Stimulated activated CD4-positive, alpha-beta T cell treated with anti-CD3 and anti-CD28 coated beads, Interleukin-4, amount 100 ng/mL, for 48 hours (primary cell): ENCODE results near the gene OSBPL6.
A peak's percentile ranks its signal among the peaks of the same experiment; 100 is the strongest.
"Not testable (repeated sequence)": the region's sequence is repeated elsewhere in the genome, so short reads cannot be mapped to it uniquely, and the experiment has no call there.

Experiments used
- DNase-seq, 2 donors: peaks; one replicate each; pipeline ENCODE4 v3.0.0-alpha.2; 2020; ENCODE audit warnings: low read depth in 2 of 2

Gene OSBPL6

DNA sequence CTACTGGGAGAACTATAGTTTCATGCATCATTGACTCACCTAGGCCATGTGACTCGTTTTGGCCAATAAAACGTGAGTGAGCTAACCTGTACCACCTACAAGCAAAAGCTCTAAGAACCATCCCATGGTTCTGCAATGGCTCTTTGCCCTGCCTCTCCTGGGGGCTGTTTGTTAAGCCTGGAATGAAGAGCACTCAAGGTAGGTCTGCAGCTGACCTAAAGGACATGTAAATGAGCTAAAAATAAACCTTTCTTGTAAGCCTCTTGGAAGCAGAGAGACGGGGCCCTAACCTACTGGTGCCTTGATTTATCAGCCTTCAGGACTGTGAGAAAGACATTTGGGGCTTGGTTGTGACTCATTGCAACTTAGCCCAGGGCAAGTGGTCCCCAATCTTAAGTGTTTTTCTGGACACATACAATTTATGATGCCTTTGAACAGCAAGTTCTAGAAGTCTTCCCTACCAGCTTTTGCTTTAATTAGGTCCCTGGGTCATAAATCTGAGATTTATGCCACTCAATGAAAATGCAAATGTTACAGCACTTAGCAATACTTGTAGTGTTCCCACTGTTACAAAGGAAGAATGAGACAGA lies 107.4 kb downstream of the OSBPL6 start:
- DNase-seq: no peak

DNA sequence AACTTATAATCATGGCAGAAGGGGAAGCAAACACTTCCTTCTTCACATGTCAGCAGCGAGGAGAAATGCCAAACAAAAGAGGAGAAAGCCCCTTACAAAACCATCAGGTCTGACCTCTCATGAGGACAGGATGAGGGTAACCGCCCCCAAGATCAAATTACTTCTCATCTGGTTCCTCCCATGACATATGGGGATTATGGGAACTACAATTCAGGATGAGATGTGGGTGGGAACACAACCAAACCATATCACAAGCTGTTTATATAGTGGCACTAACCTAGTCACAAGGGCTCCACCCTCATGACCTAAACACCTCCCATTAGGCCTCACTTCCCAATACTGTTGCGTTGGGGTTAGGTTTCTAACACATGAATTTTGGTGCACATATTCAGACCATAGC lies 110.0 kb downstream of the OSBPL6 start:
- no peak for DNase-seq

DNA sequence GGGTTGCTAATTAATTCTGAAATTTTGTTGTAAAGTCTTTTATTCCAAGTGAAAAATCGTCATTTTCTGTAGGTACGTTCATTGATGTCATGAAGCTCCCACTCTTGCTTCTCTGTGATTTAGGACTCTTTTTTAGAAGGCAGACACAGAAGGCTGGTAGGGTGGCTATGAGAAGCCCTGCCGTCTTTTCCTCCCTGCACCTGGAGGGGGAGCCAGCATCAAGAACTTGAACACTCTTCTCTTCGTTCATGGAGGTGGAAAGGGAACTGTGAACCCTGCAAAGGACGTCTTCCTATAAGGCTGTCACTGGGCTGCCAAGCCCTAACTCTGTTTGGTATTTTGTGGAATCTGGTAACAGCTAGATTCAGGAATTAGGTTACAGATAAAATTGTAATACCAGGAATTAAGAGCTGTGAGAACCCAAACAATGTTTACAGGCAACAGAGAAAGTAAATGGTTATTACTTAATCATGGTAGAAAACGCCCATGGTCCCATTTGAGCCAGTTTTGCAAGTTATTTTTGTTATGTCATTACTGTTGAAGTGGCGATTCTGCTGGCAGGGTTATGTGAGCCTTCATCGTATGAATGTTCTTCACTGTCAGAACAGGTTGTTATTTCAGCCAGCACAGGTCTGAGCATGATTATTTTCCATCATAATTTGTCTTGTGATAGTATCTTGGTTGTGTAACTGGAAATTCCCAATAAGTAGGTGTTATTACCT lies 112.2 kb downstream of the OSBPL6 start:
- DNase-seq: peak; percentile 9 to 11

DNA sequence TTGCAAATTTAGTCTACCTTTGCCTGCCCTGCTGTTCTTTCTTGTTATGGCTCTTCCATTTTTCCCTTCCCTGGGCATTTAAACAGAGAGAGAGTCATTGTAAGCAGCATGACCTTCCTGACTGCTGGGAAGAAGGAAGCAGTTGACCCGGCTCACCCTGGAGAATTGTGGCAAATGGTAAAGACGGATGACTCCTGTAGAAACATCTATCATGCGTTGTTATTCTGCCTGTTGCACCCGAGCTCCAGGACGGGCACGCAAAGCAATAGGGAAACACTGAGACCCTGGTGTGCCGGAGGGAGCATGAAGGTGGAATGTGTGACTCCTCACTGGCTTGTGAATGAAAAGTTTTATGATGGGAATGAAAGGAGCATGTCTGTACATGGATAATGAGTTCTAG lies 113.3 kb downstream of the OSBPL6 start:
- DNase-seq: no peak

DNA sequence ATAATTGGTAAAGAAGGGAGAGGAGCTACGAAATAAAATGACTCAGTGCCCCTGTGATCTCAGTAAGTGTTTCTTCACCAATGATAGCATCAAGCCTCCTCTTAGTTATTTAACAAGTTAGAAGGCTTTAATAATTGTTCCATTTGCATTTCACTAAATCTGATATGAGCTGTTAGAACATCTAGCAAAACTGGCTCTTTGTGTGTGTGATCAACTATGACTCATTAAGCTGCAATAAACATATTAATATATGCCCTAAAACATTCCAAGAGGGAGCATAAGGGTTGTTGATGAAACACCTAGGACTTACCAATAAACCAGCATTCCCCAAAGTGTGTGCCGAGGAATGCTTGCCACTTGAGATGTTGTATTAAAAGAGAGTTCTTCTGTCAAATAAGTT lies 115.2 kb downstream of the OSBPL6 start:
- no peak for DNase-seq

DNA sequence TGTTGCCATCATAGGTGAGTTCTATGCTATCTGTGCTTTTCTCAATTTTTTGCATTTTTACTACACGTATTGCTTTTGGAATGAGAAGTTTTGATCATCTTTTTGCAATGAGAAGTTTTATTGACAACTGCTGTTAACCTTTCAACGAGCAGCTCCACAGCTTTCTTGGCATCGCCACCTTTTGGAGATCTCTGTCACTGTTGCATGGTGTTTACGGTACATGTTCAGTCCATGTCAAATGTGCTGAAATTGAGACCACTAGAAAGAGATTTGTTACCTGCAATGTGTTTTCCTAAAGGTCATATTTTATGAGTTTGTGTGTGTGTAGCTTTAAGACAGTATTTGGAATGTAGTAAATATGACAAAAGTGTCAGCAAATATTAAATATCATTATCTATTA lies 120.8 kb downstream of the OSBPL6 start:
- no peak for DNase-seq

DNA sequence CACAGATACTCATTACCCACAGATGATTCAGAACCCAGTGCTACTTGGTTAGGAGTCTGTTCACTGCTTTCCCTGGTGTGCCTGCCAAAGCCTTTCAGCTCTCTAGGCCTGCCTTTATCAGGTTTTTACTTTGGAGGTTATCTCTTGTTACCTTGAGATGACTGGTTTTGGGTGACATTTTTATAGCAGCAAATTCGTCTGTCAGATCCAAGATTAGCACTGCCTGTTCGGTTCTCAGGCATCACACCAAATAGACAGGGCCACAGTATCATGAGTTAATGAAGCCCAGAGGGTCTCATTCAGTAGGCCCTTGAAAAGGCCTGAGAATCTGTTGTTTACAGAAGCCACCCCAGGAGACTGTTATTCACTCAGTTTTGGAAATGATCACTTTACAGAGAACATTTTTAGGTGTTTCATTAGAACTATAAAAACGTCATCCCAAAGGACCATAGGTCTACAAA lies 121.2 kb downstream of the OSBPL6 start:
- no peak for DNase-seq

DNA sequence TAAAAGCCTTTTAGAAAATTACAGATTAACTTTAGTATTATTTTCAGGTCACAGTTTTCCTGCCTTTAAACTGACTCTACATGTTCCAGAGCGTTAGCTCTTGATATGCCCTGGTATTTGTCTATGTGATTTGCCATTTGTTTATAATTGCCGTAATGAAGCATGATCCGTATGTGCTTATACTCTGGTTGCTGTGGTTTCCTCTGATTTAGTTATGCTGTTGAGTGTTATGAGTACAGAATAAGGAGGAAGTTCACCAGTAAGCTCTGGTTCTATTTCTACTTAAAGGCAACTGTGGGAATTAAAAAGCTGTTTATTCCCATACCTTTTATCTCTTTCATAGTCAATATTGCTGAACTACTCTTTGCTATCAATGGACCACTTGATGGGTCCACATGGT lies 123.5 kb downstream of the OSBPL6 start:
- DNase-seq: no peak

DNA sequence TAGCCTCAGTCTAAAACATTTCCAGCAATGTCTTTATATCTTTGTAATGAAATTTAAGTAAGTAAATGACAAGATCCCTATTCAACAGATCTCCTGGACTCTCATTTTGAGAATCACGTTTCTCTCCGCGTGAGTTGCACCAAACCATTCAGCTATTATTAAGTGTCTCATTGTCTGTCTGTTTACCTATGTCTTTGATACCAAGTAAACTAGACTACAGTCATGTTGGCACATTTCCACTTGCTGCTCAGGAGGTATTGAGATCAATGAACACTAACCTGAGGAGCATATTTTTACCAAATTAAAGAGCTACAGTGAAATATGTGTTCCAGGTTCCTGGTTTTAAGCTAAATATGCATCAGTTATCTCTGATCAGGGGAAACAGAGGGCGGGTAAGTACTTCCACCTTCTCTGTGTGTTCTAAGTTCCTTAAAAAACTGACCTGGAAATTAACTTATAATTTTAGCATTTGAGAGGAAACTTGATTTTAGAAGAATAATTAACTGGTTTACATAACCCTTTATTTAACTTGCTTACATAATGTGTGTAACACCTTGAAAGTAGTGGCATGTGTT lies 125.8 kb downstream of the OSBPL6 start:
- DNase-seq: no peak

DNA sequence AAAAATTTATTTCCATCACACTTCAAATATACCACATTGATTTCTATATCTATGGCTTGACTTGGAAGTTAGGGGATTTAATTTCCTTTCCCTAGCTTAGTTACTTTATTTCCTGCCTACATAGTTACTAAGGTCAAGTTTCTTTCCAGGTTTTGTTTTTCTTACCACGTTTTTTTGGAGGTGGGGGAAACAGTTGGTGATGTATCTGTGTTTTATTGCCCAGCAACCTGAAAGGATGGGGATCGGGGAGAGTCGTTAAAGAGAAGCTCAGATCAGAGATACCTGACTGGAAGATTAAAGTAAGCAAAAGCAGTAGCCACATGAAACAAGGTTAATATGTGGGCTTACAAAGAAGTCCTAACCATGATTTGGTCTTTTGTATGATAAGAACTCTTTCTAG lies 127.8 kb downstream of the OSBPL6 start:
- DNase-seq: no peak

DNA sequence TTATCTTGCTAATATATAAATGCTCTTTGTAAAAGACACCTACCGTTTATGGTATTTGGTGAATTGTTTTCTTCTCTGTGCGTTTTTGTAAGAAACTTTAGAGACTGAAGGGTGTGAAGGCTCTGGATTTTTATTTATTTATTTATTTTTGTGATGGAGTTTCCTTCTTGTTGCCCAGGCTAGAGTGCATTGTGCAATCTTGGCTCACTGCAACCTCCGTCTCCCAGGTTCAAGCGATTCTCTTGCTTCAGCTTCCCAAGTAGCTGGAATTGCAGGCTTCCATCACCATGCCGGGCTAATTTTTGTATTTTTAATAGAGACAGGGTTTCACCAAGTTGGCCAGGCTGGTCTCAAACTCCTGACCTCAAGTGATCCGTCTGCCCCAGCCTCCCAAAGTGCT lies 129.0 kb downstream of the OSBPL6 start:
- DNase-seq: not testable (repeated sequence)

DNA sequence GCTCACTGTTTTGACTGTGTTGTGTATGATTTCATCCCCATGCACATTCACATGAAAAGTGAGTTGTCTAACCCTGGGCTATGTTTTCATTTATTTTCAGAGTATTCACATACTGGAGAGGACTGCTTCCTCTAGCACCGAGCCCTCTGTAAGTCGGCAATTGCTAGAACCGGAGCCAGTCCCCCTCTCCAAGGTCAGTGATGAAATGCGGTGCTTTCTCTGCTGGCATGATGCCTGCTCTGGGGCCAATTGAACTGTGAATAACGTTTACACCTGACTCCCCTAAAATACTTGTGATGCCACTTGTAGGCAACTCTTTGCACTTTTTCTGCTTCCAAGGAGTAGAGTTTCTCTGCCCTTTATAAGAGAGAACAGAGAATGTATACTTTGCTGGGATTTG lies 129.8 kb downstream of the OSBPL6 start:
- DNase-seq: no peak

DNA sequence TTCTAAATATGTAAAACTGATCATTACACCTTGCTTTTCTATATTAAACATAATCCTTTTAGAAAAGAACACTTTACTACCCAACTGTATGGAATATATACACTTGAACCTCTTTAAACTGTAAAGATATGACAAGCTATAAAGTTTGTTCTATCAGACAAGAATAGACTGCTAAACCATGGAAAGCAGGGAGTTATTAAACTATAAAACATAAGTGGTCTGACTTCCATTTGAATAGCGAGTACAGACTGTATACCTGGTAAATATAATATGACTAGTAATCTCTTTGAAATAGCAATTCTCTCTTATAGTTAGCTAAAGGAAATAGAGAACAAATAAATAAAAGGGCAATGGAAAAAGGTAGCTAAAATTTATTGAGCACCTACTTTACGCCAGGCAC lies 131.0 kb downstream of the OSBPL6 start:
- no peak for DNase-seq

DNA sequence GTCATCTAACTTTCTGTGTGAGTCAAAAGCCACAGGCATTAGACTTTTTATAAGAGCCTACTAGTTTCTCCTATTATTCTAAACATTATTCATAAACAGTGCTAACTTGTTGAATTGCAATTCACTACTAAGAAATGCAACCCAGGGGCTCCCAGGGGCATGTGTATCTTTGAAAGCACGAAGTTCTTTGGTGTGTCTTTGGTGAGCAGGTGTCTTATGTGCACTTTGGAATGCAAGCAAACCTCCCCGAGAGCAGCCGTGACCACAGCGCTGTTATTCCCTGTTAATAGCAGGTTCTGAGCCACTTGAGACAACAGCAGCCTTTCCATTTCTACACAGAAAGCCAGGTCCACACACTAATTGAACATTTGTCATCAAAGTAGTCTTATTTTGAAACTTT lies 133.2 kb downstream of the OSBPL6 start:
- no peak for DNase-seq

DNA sequence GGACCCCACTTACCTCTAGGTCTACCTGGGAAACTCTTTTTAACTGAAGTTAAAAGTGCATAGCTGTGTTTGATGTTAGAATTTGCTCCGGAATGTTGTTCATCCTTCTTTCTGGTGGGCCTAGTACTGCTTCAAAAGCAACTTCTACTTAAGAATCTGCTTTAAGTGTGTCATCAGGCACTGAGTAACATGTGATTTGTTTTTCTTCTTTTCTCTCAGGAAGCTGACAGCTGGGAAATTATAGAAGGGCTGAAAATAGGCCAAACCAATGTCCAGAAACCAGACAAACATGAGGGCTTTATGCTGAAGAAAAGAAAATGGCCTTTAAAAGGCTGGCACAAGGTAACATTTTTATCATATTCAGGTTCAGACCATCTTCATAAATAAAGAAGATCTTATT lies 133.7 kb downstream of the OSBPL6 start:
- no peak for DNase-seq

DNA sequence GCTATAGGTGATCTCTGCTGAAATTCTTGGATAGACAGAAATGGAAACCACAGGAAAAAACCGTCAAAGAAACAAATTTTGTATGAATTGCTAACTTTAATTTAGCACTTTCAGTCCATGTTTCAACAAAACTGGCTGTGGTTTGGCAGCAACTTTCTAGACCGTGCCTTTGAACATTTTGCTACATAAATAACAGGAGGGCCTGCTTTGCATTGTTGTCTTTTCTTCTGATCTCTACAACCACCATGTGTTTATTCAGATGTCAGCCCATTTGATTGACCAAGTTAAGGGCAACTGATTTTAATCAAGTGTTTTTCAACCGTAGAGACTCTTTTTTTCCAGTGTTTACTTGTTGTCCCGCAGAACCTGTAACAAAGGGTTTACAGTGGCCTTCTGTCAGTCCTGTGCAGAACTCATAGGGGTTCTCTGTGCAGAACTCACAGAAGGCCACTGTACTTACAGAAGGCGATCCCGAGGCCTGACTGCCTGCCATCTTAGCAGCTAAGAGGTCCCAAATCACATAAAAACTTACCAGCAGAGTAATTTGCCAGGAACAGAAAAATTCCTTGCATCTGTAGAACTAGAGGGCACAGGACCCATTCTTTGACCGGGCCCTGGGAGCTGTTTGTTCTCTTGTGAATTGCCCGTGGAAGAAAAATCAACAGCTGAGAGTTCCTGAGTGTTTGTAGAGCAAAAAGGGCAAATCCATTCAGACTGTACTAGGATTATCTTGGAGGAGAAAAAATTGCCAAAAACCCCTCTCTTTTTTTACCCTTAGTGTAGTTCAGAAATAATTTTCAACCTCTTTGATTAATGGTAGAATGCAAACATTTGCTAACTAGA lies 136.1 kb downstream of the OSBPL6 start:
- DNase-seq: no peak

DNA sequence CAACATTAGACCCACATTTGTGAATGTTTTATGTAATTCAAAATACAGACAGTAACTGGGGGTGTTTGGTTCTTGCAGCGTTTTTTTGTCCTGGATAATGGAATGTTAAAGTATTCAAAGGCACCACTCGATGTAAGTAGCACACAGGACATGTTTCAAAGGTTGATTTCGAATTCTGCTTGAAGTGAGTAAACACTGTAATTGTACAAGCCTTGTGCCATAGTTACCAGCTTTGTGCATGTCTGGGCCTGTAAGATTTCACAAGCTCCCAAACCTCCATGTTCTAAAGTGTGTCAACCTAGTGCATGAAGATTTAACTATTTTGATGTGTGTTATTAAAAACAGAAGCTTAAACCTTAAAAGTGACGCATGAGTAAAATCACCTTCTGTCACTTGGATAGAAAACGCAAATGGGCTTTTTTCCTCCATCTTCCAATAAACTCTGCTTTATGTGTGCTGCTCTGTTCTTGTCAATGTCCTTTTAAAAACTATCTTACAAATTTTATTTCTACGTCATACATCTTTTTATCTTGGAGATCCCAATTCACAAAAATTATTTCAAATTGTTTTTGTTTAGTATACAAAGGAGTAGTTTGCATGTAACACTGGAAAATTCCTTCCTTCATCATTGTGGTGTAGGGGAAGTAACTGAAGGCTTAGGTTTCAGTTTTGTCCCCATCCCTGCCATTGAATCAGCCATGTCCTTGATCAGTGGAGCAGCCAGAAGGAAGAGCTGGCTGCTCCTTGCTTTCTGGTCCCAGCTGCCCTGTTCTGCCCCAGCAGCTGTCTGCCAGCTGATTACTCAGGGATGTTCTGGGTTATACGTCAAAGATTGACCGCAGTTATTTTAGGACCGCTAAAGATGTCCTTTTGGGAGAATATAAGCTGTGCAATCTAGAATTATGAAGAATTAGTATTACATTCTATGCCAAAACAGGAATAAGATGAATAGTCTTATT lies 137.4 kb downstream of the OSBPL6 start:
- no peak for DNase-seq

DNA sequence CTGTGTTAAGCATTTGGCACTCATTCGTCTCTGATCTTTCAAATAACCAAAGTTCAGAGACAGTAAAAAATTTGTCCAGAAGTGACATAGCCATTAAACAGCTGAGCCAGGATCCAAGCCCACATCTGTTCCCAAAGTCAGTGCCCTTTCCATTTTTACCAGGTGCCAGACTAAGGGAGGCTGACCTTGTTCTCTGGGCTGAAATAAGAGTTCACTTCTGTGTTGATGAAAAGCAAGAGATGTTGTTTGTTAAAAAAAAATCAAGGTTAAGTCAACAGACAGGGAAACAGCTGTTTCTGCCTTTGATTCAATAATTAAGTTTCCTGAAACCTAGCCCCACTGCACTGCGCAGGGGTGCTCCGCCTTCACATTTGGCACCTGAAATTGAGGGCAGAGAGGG lies 139.5 kb downstream of the OSBPL6 start:
- no peak for DNase-seq

DNA sequence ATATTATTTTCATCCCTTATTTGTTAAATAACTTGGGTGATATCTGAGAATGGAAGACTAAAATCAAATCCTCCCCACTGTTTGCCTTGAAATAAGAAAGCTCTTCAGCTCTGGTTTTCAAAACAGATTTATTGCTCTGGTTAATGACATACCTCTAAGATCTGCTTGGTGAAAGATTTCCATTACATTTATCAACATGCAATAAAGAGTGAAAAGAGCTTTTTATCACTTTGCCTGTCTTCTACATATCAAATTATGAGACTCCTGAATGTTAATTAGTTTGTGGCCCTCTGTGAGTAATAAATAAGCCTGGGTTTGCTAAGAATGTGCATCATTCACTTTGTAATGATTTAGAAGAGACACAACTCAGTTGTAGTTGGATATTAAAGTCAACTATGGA lies 140.9 kb downstream of the OSBPL6 start:
- DNase-seq: no peak

DNA sequence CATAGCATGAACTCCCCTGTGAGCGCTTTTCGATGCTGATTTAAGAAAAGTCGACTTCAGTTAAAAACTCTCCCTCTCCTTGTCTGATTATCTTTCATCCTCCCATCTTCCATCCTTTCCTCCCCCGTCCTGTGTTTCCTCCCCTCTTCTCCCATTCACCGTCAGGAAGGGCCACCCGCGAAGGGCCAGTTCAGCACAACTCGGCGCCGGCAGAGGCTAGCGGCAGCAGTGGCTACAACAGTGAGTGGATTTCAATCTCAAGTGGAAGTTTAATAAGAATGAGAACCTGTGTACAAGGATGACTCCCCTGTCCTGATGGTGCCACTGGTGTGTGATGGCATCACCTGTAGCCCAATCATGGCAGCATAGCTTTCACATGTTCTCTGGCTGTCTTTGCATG lies 149.8 kb downstream of the OSBPL6 start:
- DNase-seq: no peak

DNA sequence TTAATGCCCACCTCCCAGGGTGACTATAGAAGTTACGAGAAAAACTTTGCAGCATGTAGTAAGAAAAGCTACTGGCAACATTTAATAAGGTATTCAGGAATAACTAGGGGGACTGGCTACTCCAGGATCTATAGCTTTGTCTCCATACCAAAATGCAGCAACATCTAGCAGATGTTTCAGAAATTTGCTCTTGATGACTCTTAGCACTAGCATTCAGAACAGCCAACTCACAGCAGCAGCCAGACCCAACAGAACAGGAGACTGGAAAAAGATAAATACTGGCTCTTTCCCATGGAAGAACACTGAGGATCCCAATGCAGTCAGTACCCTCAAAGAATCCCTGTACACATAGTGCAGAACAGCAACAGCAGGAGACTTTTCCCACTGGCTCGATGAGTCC lies 151.6 kb downstream of the OSBPL6 start:
- DNase-seq: no peak
